SK-N-SH (cell line): Measurements from ENCODE around the gene EPDR1. TPM values are rescaled to one million over a fixed set of nuclear protein-coding genes. Genes with fewer than 3 reads are reported as not detected.

Experiments
- CTCF ChIA-PET: fragments of 300-600, 350-600 bp; formaldehyde crosslinking; extraction: SDS; loops from one replicate; lab custom pipeline; 2021; lab: Yijun Ruan, JAX
- POLR2A ChIA-PET: fragments of 350-600 bp; sonication (Branson Sonifier 250); formaldehyde crosslinking; extraction: SDS; loops from one replicate; lab custom pipeline; 2020; ENCODE audit warnings: antibody characterized with exemption, inconsistent platforms; lab: Yijun Ruan, JAX
- DNase-seq: peaks from one replicate; pipeline ENCODE4 v3.0.0; 2012
- H2AFZ ChIP-seq: fragments of 200-600 bp; sonication (generic); 2 replicates; pipeline ENCODE4 v1.8.1; 2016; ENCODE audit warnings: antibody characterized with exemption, mild to moderate bottlenecking, low read depth
- H3F3A ChIP-seq: fragments of 200-600 bp; sonication (generic); replicated peaks from 2 replicates; pipeline ENCODE3; 2016; ENCODE audit warnings: antibody characterized with exemption, mild to moderate bottlenecking; ENCODE audit not compliant: insufficient read depth
- H3K27ac ChIP-seq, 2 experiments: fragments of 200-500 bp in 1 of 2; fragments of 200-600 bp in 1 of 2; sonication (Bioruptor generic) in 1 of 2; sonication (generic), shearing (Covaris generic) in 1 of 2; 2 replicates each; pipeline versions ENCODE4 v1.5.1 to v1.6.1; 2014 to 2016; ENCODE audit warnings: low read depth in 2 of 2, inconsistent platforms in 1 of 2, low read length in 1 of 2, mild to moderate bottlenecking in 1 of 2, mixed read lengths in 1 of 2
- H3K27me3 ChIP-seq: fragments of 200-600 bp; sonication (generic), shearing (Covaris generic); 2 replicates; pipeline ENCODE4 v1.6.1; 2016; ENCODE audit warnings: mixed run types; ENCODE audit not compliant: insufficient read depth
- H3K36me3 ChIP-seq, 2 experiments: fragments of 200-500 bp in 1 of 2; fragments of 200-600 bp in 1 of 2; sonication (Bioruptor generic) in 1 of 2; sonication (generic) in 1 of 2; replicated peaks in 1 of 2; 2 replicates each; pipeline versions ENCODE3 to v1.5.1; 2014 to 2016; ENCODE audit warnings: low read length in 1 of 2, mild to moderate bottlenecking in 1 of 2; ENCODE audit not compliant: insufficient read depth in 2 of 2, control insufficient read depth in 1 of 2
- H3K4me1 ChIP-seq, 2 experiments: fragments of 200-500 bp in 1 of 2; fragments of 200-600 bp in 1 of 2; sonication (Bioruptor generic) in 1 of 2; sonication (generic), shearing (Covaris generic) in 1 of 2; 2 replicates each; pipeline versions ENCODE4 v1.5.1 to v1.6.1; 2014 to 2016; ENCODE audit warnings: low read depth in 1 of 2, low read length in 1 of 2, mixed run types in 1 of 2; ENCODE audit not compliant: insufficient read depth in 2 of 2, control insufficient read depth in 1 of 2
- H3K4me2 ChIP-seq: fragments of 200-600 bp; sonication (generic), shearing (Covaris generic); 2 replicates; pipeline ENCODE4 v1.6.1; 2017; ENCODE audit warnings: mixed run types
- H3K4me3 ChIP-seq, 2 experiments: fragments of 200-500 bp in 1 of 2; fragments of 200-600 bp in 1 of 2; sonication (Bioruptor generic) in 1 of 2; sonication (generic), shearing (Covaris generic) in 1 of 2; 2 replicates each; pipeline versions ENCODE4 v1.5.1 to v1.8.1; 2014 to 2016; ENCODE audit warnings: low read depth in 2 of 2, inconsistent platforms in 1 of 2, low read length in 1 of 2, mild to moderate bottlenecking in 1 of 2, mixed read lengths in 1 of 2, moderate library complexity in 1 of 2
- H3K79me2 ChIP-seq: fragments of 200-600 bp; sonication (generic); 2 replicates; pipeline ENCODE4 v1.8.1; 2017; ENCODE audit warnings: mild to moderate bottlenecking; ENCODE audit not compliant: insufficient read depth
- H3K9ac ChIP-seq: fragments of 200-600 bp; sonication (generic); 2 replicates; pipeline ENCODE4 v1.6.1; 2017; ENCODE audit warnings: mixed run types
- H3K9me2 ChIP-seq: fragments of 200-600 bp; sonication (generic); 2 replicates; pipeline ENCODE4 v1.6.1; 2017; ENCODE audit warnings: mixed run types
- H3K9me3 ChIP-seq: fragments of 200-600 bp; sonication (generic); 2 replicates; pipeline ENCODE4 v1.6.1; 2017; ENCODE audit warnings: mixed run types, mild to moderate bottlenecking, moderate library complexity
- H4K20me1 ChIP-seq: fragments of 200-600 bp; sonication (generic); 2 replicates; pipeline ENCODE4 v1.6.1; 2017; ENCODE audit warnings: mild to moderate bottlenecking, mixed run types; ENCODE audit not compliant: insufficient read depth
- ELF1 ChIP-seq: IDR thresholded peaks from 2 replicates; pipeline ENCODE4 v1.4.0; 2012
- NFIC ChIP-seq: IDR thresholded peaks from 2 replicates; pipeline ENCODE4 v1.4.0; 2012; ENCODE audit warnings: borderline replicate concordance
- NRF1 ChIP-seq: IDR thresholded peaks from 2 replicates; pipeline ENCODE4 v1.6.1; 2012; ENCODE audit warnings: low read depth, mild to moderate bottlenecking, low read length
- RAD21 ChIP-seq: IDR thresholded peaks from 2 replicates; pipeline ENCODE4 v1.6.1; 2012; ENCODE audit warnings: mild to moderate bottlenecking, low read length
- RCOR1 ChIP-seq: fragments of 150-350 bp; IDR thresholded peaks from 2 replicates; pipeline ENCODE4 v1.6.1; 2017; ENCODE audit warnings: antibody characterized with exemption, low read length
- REST ChIP-seq: IDR thresholded peaks from 2 replicates; pipeline ENCODE4 v1.6.1; 2012; ENCODE audit warnings: mild to moderate bottlenecking, low read depth, low read length, moderate library complexity
- RXRA ChIP-seq: IDR thresholded peaks from 2 replicates; pipeline ENCODE4 v1.4.0; 2012; ENCODE audit warnings: low read depth, mild to moderate bottlenecking, borderline replicate concordance
- SIN3A ChIP-seq: IDR thresholded peaks from 2 replicates; pipeline ENCODE4 v1.6.1; 2012; ENCODE audit warnings: low read depth, mild to moderate bottlenecking, low read length, moderate library complexity, borderline replicate concordance
- TAF1 ChIP-seq: IDR thresholded peaks from 2 replicates; pipeline ENCODE4 v1.6.1; 2012; ENCODE audit warnings: low read depth, mild to moderate bottlenecking, low read length, moderate library complexity, borderline replicate concordance
- TEAD4 ChIP-seq: IDR thresholded peaks from 2 replicates; pipeline ENCODE4 v1.4.0; 2012; ENCODE audit warnings: mild to moderate bottlenecking, borderline replicate concordance; ENCODE audit not compliant: insufficient read depth
- USF1 ChIP-seq: IDR thresholded peaks from 2 replicates; pipeline ENCODE4 v1.4.0; 2012; ENCODE audit warnings: low read depth, borderline replicate concordance
- USF2 ChIP-seq: fragments of 150-350 bp; IDR thresholded peaks from 2 replicates; pipeline ENCODE4 v1.6.1; 2017; ENCODE audit warnings: antibody characterized with exemption, low read length, low read depth, borderline replicate concordance
- YY1 ChIP-seq: IDR thresholded peaks from 2 replicates; pipeline ENCODE4 v1.4.0; 2012; ENCODE audit warnings: low read depth, mild to moderate bottlenecking
- ZBTB33 ChIP-seq: IDR thresholded peaks from 2 replicates; pipeline ENCODE4 v1.4.0; 2012; ENCODE audit warnings: low read depth, borderline replicate concordance
- WGBS: methylation state at CpG from one replicate; pipeline ENCODE4 v1.1.6; 2017; ENCODE audit warnings: low lambda C conversion rate; 5-methylcytosine and 5-hydroxymethylcytosine counted together
- polyA plus RNA-seq, 3 experiments: library from polyadenylated mRNA; depleted of rRNA; stranded (reverse); fragments of >200 nt; gene quantifications; 2 replicates each; pipeline ENCODE4 v1.2.3, GENCODE V29; 2012
- TF ChIP-seq, protein P1 (sequence below): fragments of 150-350 bp; IDR thresholded peaks from 2 replicates; pipeline ENCODE4 v1.6.1; 2016; ENCODE audit warnings: mild to moderate bottlenecking, low read depth, low read length
- TF ChIP-seq, protein P2 (sequence below): IDR thresholded peaks from 2 replicates; pipeline ENCODE4 v1.4.0; 2012; ENCODE audit warnings: low read depth

The EPDR1 gene
- polyA plus RNA-seq, 1 of the 3 experiments (the other 2 are of a cell fraction): 7.4 TPM

DNA sequence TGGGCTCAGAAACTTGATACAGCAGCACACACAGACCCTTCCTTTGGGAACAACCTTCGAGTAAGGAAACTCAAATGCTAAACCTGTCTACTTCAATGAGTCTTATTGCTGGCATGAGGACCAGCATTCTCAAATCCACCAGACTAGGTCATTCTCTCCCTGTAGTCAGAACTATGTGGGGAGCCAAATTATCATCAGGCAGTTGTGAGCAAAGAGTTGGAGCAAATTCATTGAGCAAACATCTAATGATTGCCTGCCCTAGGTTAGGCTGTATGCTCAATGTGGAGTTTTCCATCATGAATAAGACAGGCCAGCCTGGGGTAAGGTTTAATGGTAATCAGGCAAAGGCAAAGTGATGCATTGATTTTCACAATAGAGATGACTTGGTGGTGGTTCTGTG is 3.6 kb downstream of the EPDR1 start:
- ChIA-PET CTCF (interaction anchor here (16.2 kb wide), 1 partner anchor 20 kb away, joined by 280 read pairs; no protein-coding TSS in a partner anchor), POLR2A (no interaction called here)
- Histone ChIP-seq H3F3A (no peaks in the 10 kb centered on the region), H3K4me2 (no peak overlapping the region), H3K4me3 (no peak overlapping the region), H3K9me3 (no peaks in the 10 kb centered on the region), H3K79me2 (peaks cover 6% of the 10 kb centered on the region; the same call in 1 of the 2 replicates), H3K9me2 (no peaks in the 10 kb centered on the region), H3K27ac (no peak overlapping the region), H3K27me3 (0 out of 2 replicates have a peak, but pooled peaks cover 2% of the 10 kb centered on the region), H4K20me1 (no peaks in the 10 kb centered on the region), H3K36me3 (no peaks in the 10 kb centered on the region), H3K4me1 (peaks cover 0 to 16% of the 10 kb centered on the region in 2 experiments; a peak in 2 of 4 replicates), H2AFZ (no peak overlapping the region), H3K9ac (no peak overlapping the region)
- 17% methylated on average over 1 of the region's 1 CpG for WGBS
- no peak for DNase-seq
- TF ChIP-seq USF2 (no peak), RAD21 (no peak), YY1 (no peak), TAF1 (no peak), NFIC (no peak), SIN3A (no peak), REST (no peak), ZBTB33 (no peak), RCOR1 (no peak), NRF1 (no peak), ELF1 (no peak), USF1 (no peak), TEAD4 (no peak), RXRA (no peak)
- TF ChIP-seq, protein P1, sequence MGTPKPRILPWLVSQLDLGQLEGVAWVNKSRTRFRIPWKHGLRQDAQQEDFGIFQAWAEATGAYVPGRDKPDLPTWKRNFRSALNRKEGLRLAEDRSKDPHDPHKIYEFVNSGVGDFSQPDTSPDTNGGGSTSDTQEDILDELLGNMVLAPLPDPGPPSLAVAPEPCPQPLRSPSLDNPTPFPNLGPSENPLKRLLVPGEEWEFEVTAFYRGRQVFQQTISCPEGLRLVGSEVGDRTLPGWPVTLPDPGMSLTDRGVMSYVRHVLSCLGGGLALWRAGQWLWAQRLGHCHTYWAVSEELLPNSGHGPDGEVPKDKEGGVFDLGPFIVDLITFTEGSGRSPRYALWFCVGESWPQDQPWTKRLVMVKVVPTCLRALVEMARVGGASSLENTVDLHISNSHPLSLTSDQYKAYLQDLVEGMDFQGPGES: no peak
- TF ChIP-seq, protein P2, sequence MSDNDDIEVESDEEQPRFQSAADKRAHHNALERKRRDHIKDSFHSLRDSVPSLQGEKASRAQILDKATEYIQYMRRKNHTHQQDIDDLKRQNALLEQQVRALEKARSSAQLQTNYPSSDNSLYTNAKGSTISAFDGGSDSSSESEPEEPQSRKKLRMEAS: no peak
